Thoracic aorta (tissue), 2 donors: ENCODE data around the gene KCNIP1. TPM values are rescaled to one million over a fixed set of nuclear protein-coding genes. Genes with fewer than 3 reads are reported as not detected.

Experiments
- ATAC-seq: fragments of 150-250 bp; one replicate; pipeline ENCODE4 v1.8.0; 2017; ENCODE audit warnings: low read depth; ENCODE audit not compliant: insufficient number of reproducible peaks, low FRiP score
- DNase-seq: peaks from one replicate; pipeline ENCODE4 v3.0.0-alpha.2; 2020; ENCODE audit warnings: low spot score
- H3K27ac ChIP-seq, 2 donors: fragments of 200-600 bp; sonication (generic); 1 replicate in 1 of 2; 2 replicates in 1 of 2; pipeline ENCODE4 v1.5.1; 2016; ENCODE audit warnings: mild to moderate bottlenecking in 2 of 2, moderate library complexity in 2 of 2
- H3K27me3 ChIP-seq: fragments of 200-600 bp; sonication (generic); replicated peaks from 2 replicates; pipeline ENCODE4 v1.6.0; 2016; ENCODE audit warnings: mild to moderate bottlenecking; ENCODE audit not compliant: insufficient read depth
- H3K36me3 ChIP-seq: fragments of 200-600 bp; sonication (generic); one replicate; pipeline ENCODE4 v1.5.1; 2016
- H3K4me1 ChIP-seq, 2 donors: fragments of 200-600 bp; sonication (generic); 1 replicate in 1 of 2; 2 replicates in 1 of 2; pipeline versions ENCODE4 v1.5.1 to v1.6.0; 2016; ENCODE audit warnings: low read depth in 2 of 2, mild to moderate bottlenecking in 1 of 2; ENCODE audit not compliant: control insufficient read depth in 1 of 2
- H3K4me3 ChIP-seq: fragments of 200-600 bp; sonication (generic); 2 replicates; pipeline ENCODE4 v1.5.1; 2016; ENCODE audit warnings: mild to moderate bottlenecking
- H3K9me3 ChIP-seq: fragments of 200-600 bp; sonication (generic); 2 replicates; pipeline ENCODE4 v1.5.1; 2016
- total RNA-seq, 2 donors: library from RNA; depleted of rRNA; stranded (reverse); fragments of >200 nt; gene quantifications; one replicate each; pipeline versions ENCODE4 v1.1.0 to v1.2.3, GENCODE V29; 2016
- TF ChIP-seq, protein P1 (sequence below): fragments of 200-600 bp; sonication (generic); IDR thresholded peaks from one replicate; pipeline ENCODE4 v1.5.1; 2019; ENCODE audit warnings: antibody characterized with exemption

The KCNIP1 gene
- total RNA-seq, 2 donors from 2014 or later, result not detected

DNA sequence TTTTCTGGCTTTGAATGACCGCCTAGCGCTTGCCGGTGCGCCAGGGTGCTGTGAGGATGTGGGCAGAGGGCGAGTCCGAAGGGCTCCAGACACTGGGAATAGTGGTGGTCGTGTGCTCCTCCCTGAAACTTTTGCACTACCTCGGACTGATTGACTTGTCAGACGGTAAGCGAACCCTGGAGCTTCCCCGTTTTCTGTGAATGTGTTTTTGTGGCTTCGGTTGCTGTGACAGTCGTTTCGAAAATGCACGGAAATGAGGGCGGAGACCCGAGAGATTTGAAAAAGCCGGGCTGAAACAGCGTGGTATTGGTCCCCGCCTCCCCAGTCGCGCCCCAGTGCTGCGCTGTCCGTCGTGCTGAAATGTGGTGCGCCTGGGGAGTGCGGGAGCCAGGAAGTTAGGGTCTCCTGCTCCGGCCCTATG lies 177.2 kb downstream of the KCNIP1 start:
- H3K27me3 ChIP-seq, result no peaks in the 10 kb centered on the region
- TF ChIP-seq, protein P1, sequence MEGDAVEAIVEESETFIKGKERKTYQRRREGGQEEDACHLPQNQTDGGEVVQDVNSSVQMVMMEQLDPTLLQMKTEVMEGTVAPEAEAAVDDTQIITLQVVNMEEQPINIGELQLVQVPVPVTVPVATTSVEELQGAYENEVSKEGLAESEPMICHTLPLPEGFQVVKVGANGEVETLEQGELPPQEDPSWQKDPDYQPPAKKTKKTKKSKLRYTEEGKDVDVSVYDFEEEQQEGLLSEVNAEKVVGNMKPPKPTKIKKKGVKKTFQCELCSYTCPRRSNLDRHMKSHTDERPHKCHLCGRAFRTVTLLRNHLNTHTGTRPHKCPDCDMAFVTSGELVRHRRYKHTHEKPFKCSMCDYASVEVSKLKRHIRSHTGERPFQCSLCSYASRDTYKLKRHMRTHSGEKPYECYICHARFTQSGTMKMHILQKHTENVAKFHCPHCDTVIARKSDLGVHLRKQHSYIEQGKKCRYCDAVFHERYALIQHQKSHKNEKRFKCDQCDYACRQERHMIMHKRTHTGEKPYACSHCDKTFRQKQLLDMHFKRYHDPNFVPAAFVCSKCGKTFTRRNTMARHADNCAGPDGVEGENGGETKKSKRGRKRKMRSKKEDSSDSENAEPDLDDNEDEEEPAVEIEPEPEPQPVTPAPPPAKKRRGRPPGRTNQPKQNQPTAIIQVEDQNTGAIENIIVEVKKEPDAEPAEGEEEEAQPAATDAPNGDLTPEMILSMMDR, result no peak
- no peak overlapping the region for H3K27ac ChIP-seq
- H3K9me3 ChIP-seq, result no peaks in the 10 kb centered on the region
- no peaks in the 10 kb centered on the region for H3K4me1 ChIP-seq
- DNase-seq, result no peak
- H3K4me3 ChIP-seq, result no peak overlapping the region
- H3K36me3 ChIP-seq, result no peaks in the 10 kb centered on the region
- ATAC-seq, result no peak

DNA sequence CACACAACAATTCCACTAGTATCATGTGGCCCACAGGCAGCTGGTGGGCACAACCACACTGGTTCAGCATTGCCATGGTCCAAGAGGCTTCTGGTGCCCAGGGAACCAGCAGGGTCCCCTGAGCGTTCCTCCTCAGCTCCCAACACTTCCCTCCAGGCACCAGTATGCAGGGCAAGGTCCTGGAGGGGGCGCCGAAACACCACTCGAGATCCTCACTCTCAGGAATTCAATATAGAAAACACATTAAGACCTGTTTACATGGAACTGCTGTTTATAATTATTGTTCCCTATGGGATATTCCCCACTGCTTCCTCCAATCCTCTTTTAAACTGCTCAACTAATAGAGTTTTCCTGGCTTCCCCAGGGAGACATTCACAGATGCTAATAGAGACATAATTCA lies 187.8 kb downstream of the KCNIP1 start:
- ATAC-seq (no peak), DNase-seq (no peak)
- Histone ChIP-seq H3K9me3 (no peaks in the 10 kb centered on the region), H3K27me3 (no peaks in the 10 kb centered on the region), H3K36me3 (no peaks in the 10 kb centered on the region), H3K27ac (no peak overlapping the region), H3K4me1 (no peaks in the 10 kb centered on the region), H3K4me3 (no peak overlapping the region)
- TF ChIP-seq, protein P1, result no peak

DNA sequence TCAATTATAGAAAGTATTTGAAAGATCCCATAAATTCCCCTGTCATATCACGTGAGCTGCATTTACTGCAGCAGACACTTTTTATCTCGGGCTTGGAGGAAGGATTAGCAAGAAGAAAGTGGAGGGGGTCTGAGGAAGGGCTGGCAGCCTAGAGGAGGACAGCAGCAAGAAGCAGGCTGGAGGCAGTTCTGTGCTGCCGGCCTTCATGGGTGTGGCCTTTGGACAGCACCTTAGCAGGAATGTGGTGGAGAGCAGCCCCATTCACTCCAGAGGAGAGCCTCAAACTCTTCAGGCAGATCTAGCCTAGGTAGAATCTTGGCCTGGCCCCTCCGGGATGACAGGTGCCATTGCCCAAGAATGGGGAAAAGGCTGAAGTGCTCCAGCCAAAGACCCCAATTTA lies 189.9 kb downstream of the KCNIP1 start:
- no peak overlapping the region for H3K27ac ChIP-seq
- H3K4me1 ChIP-seq, result no peaks in the 10 kb centered on the region
- ATAC-seq (no peak), DNase-seq (no peak)
- H3K27me3 ChIP-seq, result no peaks in the 10 kb centered on the region
- no peaks in the 10 kb centered on the region for H3K9me3 ChIP-seq
- no peak overlapping the region for H3K4me3 ChIP-seq
- TF ChIP-seq, protein P1, result no peak
- no peaks in the 10 kb centered on the region for H3K36me3 ChIP-seq

DNA sequence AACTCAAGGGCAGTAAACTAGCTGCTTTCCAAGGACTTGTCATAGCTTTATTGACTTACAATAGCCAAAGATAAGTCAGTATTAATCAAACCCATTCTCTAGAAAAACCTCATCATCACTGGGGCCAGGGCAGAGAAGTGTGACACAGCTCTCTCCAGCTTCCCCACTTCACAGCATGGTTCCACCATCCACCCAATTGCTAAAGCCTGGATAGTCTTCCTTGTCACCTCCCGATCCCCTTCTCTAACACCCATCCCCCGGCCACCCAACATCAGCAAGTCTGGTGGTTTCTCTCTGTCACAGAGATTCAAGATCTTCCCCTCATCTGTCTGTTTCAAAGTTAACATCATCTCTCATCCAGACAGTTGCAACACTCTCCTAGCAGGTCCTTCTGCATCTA lies 191.1 kb downstream of the KCNIP1 start:
- no peak overlapping the region for H3K4me3 ChIP-seq
- H3K27me3 ChIP-seq, result no peaks in the 10 kb centered on the region
- ATAC-seq (no peak), DNase-seq (no peak)
- no peak overlapping the region for H3K27ac ChIP-seq
- no peaks in the 10 kb centered on the region for H3K4me1 ChIP-seq
- no peaks in the 10 kb centered on the region for H3K36me3 ChIP-seq
- TF ChIP-seq, protein P1, result no peak
- no peaks in the 10 kb centered on the region for H3K9me3 ChIP-seq

DNA sequence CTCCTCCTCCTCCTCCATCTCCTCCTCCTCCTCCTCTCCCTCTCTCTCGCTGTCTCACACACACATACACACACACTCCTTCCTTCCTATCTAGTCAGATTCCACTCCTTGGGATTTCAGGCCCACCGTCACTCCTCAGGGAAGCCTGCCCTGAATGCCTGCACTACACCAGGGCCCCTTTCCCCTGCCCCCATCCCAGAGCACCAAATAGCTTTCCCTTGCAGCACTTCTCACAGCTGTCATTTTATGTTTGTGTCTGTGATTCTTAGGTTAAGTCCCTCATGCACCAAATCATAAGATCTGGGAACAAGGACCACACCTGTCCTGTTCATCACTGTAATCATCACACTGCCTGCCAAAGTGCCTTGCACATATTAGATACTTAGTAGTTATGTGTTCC lies 193.2 kb downstream of the KCNIP1 start:
- H3K4me1 ChIP-seq, result no peaks in the 10 kb centered on the region
- H3K27me3 ChIP-seq, result no peaks in the 10 kb centered on the region
- no peaks in the 10 kb centered on the region for H3K9me3 ChIP-seq
- no peak overlapping the region for H3K4me3 ChIP-seq
- no peaks in the 10 kb centered on the region for H3K36me3 ChIP-seq
- DNase-seq (no peak), ATAC-seq (no peak)
- H3K27ac ChIP-seq, result no peak overlapping the region
- TF ChIP-seq, protein P1, result no peak
